PC-3 (cell line): Measurements from ENCODE around the gene TCEANC. TPM values are rescaled to one million over a fixed set of nuclear protein-coding genes. Genes with fewer than 3 reads are reported as not detected.
A peak's percentile ranks its signal among the peaks of the same experiment; 100 is the strongest.

ENCODE experiments used
- ATAC-seq: fragments of 200-7000 bp; cut with Tn5 transposase; 2 replicates; pipeline ENCODE4 v1.9.1; 2020; ENCODE audit warnings: mild to moderate bottlenecking, moderate library complexity
- BruUV-seq: library from RNA; stranded (reverse); fragments of 400-500 nt; replicated peaks from 2 replicates; lab custom pipeline; 2021; lab: Mats Ljungman, UMichigan
- CTCF ChIA-PET: fragments of 300-600 bp; sonication (Branson Sonifier 250); formaldehyde crosslinking; loops from one replicate; lab custom pipeline; 2022; ENCODE audit warnings: antibody characterized with exemption; lab: Charles Lee
- POLR2A ChIA-PET: fragments of 300-600 bp; sonication (Branson Sonifier 250); formaldehyde crosslinking; loops from one replicate; lab custom pipeline; 2022; ENCODE audit warnings: antibody characterized with exemption; ENCODE audit not compliant: unreplicated experiment; lab: Charles Lee
- DNase-seq: peaks from one replicate; pipeline ENCODE4 v3.0.0-alpha.2; 2015
- H2AFZ ChIP-seq: fragments of 300-600 bp; sonication (generic); 2 replicates; pipeline ENCODE4 v1.6.0; 2016; ENCODE audit warnings: antibody characterized with exemption, low read length
- H3F3A ChIP-seq: fragments of 300-600 bp; sonication (generic); one replicate; pipeline ENCODE4 v1.6.0; 2017; ENCODE audit warnings: antibody characterized with exemption, low read length, control low read depth, mild to moderate bottlenecking; ENCODE audit not compliant: unreplicated experiment
- H3K27ac ChIP-seq: fragments of 300-600 bp; sonication (generic); 2 replicates; pipeline ENCODE4 v1.5.1; 2016; ENCODE audit warnings: mild to moderate bottlenecking, low read length
- H3K27me3 ChIP-seq: fragments of 300-600 bp; sonication (generic); 2 replicates; pipeline ENCODE4 v1.6.1; 2016; ENCODE audit warnings: low read length, mixed read lengths
- H3K36me3 ChIP-seq: fragments of 300-600 bp; sonication (generic); 2 replicates; pipeline ENCODE4 v1.6.1; 2016; ENCODE audit warnings: low read depth, mixed run types, low read length, mixed read lengths
- H3K4me1 ChIP-seq: fragments of 300-600 bp; sonication (generic); 2 replicates; pipeline ENCODE4 v1.5.1; 2016; ENCODE audit warnings: low read length; ENCODE audit not compliant: insufficient read depth
- H3K4me2 ChIP-seq: fragments of 300-600 bp; sonication (generic); 2 replicates; pipeline ENCODE4 v1.6.0; 2016; ENCODE audit warnings: low read length
- H3K4me3 ChIP-seq: fragments of 300-600 bp; sonication (generic); 2 replicates; pipeline ENCODE4 v1.5.1; 2016; ENCODE audit warnings: mild to moderate bottlenecking, low read length, mixed read lengths
- H3K79me2 ChIP-seq: fragments of 300-600 bp; sonication (generic); 2 replicates; pipeline ENCODE4 v1.6.1; 2017; ENCODE audit warnings: low read length, mixed read lengths
- H3K9ac ChIP-seq: fragments of 300-600 bp; sonication (generic); 2 replicates; pipeline ENCODE4 v1.6.0; 2016; ENCODE audit warnings: mild to moderate bottlenecking, low read length
- H3K9me2 ChIP-seq: fragments of 300-600 bp; sonication (generic); replicated peaks from 2 replicates; pipeline ENCODE4 v1.6.1; 2016; ENCODE audit warnings: mixed run types, low read length, mixed read lengths
- H3K9me3 ChIP-seq: fragments of 300-600 bp; sonication (generic); 2 replicates; pipeline ENCODE4 v1.6.1; 2016; ENCODE audit warnings: low read length, mixed read lengths
- H4K20me1 ChIP-seq: fragments of 300-600 bp; sonication (generic); 2 replicates; pipeline ENCODE4 v1.6.1; 2016; ENCODE audit warnings: low read length, mixed read lengths
- EZH2 ChIP-seq: fragments of 300-600 bp; sonication (generic); IDR thresholded peaks from one replicate; pipeline ENCODE4 v1.6.1; 2017; ENCODE audit warnings: antibody characterized with exemption, mild to moderate bottlenecking, low read length; ENCODE audit not compliant: unreplicated experiment
- EZH2phosphoT487 ChIP-seq: fragments of 300-600 bp; sonication (generic); IDR thresholded peaks from 2 replicates; pipeline ENCODE4 v1.6.1; 2018; ENCODE audit warnings: mild to moderate bottlenecking, antibody characterized with exemption, low read length, borderline replicate concordance
- intact Hi-C: fragments of 100-400 bp; cut with micrococcal nuclease; formaldehyde crosslinking; loops from 2 replicates; pipeline ENCODE4 v1.9.0; 2023
- total RNA-seq: library from RNA; depleted of rRNA; stranded (reverse); fragments of >200 nt; gene quantifications from 2 replicates; pipeline ENCODE4 v1.2.3, GENCODE V29; 2014
- TF ChIP-seq, protein P1 (sequence below): fragments of 300-600 bp; sonication (generic); conservative IDR thresholded peaks from 2 replicates; pipeline ENCODE4 v1.5.1; 2017; ENCODE audit warnings: antibody characterized with exemption, low read depth, mild to moderate bottlenecking, low read length

Gene TCEANC
- total RNA-seq, 1 experiment from 2014 or later, result 0.62 TPM

- intact Hi-C loops, result loop anchor here (2.0 to 10.0 kb wide), 2 partner anchors 82 to 678 kb away; partner anchors contain the start of genes OFD1, TMSB4X and TRAPPC2
- ATAC-seq (peak; percentile 63), DNase-seq (peak; percentile 88)
- Histone ChIP-seq H3K36me3 (no peaks in the 10 kb centered on the region), H3K27ac (peak overlapping the region; percentile 98), H3K4me2 (peak overlapping the region; percentile 91), H3K79me2 (no peaks in the 10 kb centered on the region), H3K9me2 (no peaks in the 10 kb centered on the region), H3F3A (peaks cover 5% of the 10 kb centered on the region), H4K20me1 (no peaks in the 10 kb centered on the region), H3K27me3 (no peaks in the 10 kb centered on the region), H2AFZ (peak overlapping the region; percentile 50), H3K4me3 (peak overlapping the region; percentile 82), H3K9ac (peak overlapping the region; percentile 92), H3K4me1 (peaks cover 28% of the 10 kb centered on the region), H3K9me3 (no peaks in the 10 kb centered on the region)
- CTCF ChIA-PET, result no interaction called here
- TF ChIP-seq EZH2 (no peak), EZH2phosphoT487 (no peak)
- TF ChIP-seq, protein P1, sequence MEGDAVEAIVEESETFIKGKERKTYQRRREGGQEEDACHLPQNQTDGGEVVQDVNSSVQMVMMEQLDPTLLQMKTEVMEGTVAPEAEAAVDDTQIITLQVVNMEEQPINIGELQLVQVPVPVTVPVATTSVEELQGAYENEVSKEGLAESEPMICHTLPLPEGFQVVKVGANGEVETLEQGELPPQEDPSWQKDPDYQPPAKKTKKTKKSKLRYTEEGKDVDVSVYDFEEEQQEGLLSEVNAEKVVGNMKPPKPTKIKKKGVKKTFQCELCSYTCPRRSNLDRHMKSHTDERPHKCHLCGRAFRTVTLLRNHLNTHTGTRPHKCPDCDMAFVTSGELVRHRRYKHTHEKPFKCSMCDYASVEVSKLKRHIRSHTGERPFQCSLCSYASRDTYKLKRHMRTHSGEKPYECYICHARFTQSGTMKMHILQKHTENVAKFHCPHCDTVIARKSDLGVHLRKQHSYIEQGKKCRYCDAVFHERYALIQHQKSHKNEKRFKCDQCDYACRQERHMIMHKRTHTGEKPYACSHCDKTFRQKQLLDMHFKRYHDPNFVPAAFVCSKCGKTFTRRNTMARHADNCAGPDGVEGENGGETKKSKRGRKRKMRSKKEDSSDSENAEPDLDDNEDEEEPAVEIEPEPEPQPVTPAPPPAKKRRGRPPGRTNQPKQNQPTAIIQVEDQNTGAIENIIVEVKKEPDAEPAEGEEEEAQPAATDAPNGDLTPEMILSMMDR, result no peak
- POLR2A ChIA-PET, result no interaction called here
- BruUV-seq, result TSS peak; percentile 82
These were observed 601 bp upstream of the TCEANC start for GRCh38 chrX:13652287-13652793.

DNA sequence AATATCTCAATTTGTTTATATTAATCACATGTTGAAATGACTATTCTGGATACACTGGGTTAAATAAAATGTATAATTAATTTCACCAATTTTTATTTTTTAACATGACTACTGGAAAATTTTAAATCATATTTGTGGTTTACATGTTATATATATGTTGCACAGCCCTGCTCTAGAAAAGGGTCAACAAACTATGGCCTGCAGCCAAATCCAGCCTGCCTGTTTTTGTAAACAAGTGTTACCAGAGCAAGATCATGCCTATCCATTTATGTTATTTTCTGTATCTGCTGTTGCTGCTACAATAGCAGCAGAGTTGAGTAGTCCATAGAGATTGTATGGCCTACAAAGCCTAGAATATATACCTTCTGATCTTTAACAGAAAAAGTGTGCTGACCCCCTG lies 1.2 kb downstream of the TCEANC start:
- intact Hi-C loops, result loop anchor here (10.0 kb wide), 1 partner anchor 679 kb away; the partner anchor contains the start of gene TMSB4X
- Histone ChIP-seq H3K9me3 (no peaks in the 10 kb centered on the region), H4K20me1 (no peaks in the 10 kb centered on the region), H3K36me3 (no peaks in the 10 kb centered on the region), H3K4me2 (peak overlapping the region; percentile 91), H3F3A (peaks cover 5% of the 10 kb centered on the region), H2AFZ (no peak overlapping the region), H3K27ac (peak overlapping the region; percentile 98; the same call in 1 of the 2 replicates), H3K9ac (peak overlapping the region; percentile 92), H3K4me3 (peak overlapping the region; percentile 82), H3K27me3 (no peaks in the 10 kb centered on the region), H3K4me1 (peaks cover 32% of the 10 kb centered on the region), H3K9me2 (no peaks in the 10 kb centered on the region), H3K79me2 (no peaks in the 10 kb centered on the region)
- DNase-seq (no peak), ATAC-seq (no peak)
- no TSS peak for BruUV-seq
- TF ChIP-seq EZH2phosphoT487 (no peak), EZH2 (no peak)
- TF ChIP-seq, protein P1, result no peak
- POLR2A ChIA-PET, result no interaction called here
- CTCF ChIA-PET, result no interaction called here

- no peaks in the 10 kb centered on the region for H4K20me1 ChIP-seq
- H2AFZ ChIP-seq, result no peak overlapping the region
- H3F3A ChIP-seq, result peaks cover 5% of the 10 kb centered on the region
- no peak for ATAC-seq
- TF ChIP-seq EZH2phosphoT487 (no peak), EZH2 (no peak)
- TF ChIP-seq, protein P1, result no peak
- no peaks in the 10 kb centered on the region for H3K79me2 ChIP-seq
- ChIA-PET CTCF (no interaction called here), POLR2A (no interaction called here)
- no peak for DNase-seq
- peaks cover 33% of the 10 kb centered on the region for H3K4me1 ChIP-seq
- intact Hi-C loops, result loop anchor here (10.0 kb wide), 1 partner anchor 681 kb away; the partner anchor contains the start of gene TMSB4X
- no peak overlapping the region for H3K4me3 ChIP-seq
- no peaks in the 10 kb centered on the region for H3K36me3 ChIP-seq
- no peak overlapping the region for H3K9ac ChIP-seq
- no peak overlapping the region for H3K27ac ChIP-seq
- H3K4me2 ChIP-seq, result no peak overlapping the region
- H3K27me3 ChIP-seq, result no peaks in the 10 kb centered on the region
- H3K9me3 ChIP-seq, result no peaks in the 10 kb centered on the region
- no peaks in the 10 kb centered on the region for H3K9me2 ChIP-seq
- BruUV-seq, result no TSS peak
These were observed 2.7 kb downstream of the TCEANC start for GRCh38 chrX:13655674-13656073.
